GM19099 (cell line): ENCODE results near the gene ZFYVE9.

Experiments used
- POLR2A ChIP-seq: IDR thresholded peaks from 3 replicates; pipeline ENCODE4 v1.6.1; 2011; ENCODE audit warnings: low read depth; ENCODE audit not compliant: insufficient read length; ENCODE audit errors: extremely low read depth

The ZFYVE9 gene

GRCh38 chr1:52204696-52205095 lies 62.8 kb downstream of the ZFYVE9 start:
- no peak for TF ChIP-seq POLR2A

- TF ChIP-seq POLR2A: no peak
These were observed 67.5 kb downstream of the ZFYVE9 start for GRCh38 chr1:52209429-52209828.

GRCh38 chr1:52210044-52210443 lies 68.2 kb downstream of the ZFYVE9 start:
- no peak for TF ChIP-seq POLR2A

- TF ChIP-seq POLR2A: no peak
These were observed 75.1 kb downstream of the ZFYVE9 start for GRCh38 chr1:52216907-52217458.

- no peak for TF ChIP-seq POLR2A
These were observed 83.3 kb downstream of the ZFYVE9 start for GRCh38 chr1:52225174-52225573.

GRCh38 chr1:52229494-52229893 lies 87.6 kb downstream of the ZFYVE9 start:
- TF ChIP-seq POLR2A: no peak

GRCh38 chr1:52233463-52233862 lies 91.6 kb downstream of the ZFYVE9 start:
- no peak for TF ChIP-seq POLR2A

GRCh38 chr1:52234014-52234413 lies 92.1 kb downstream of the ZFYVE9 start:
- no peak for TF ChIP-seq POLR2A

GRCh38 chr1:52234708-52235107 lies 92.8 kb downstream of the ZFYVE9 start:
- no peak for TF ChIP-seq POLR2A

GRCh38 chr1:52235646-52236045 lies 93.8 kb downstream of the ZFYVE9 start:
- no peak for TF ChIP-seq POLR2A

GRCh38 chr1:52237430-52237829 lies 95.5 kb downstream of the ZFYVE9 start:
- no peak for TF ChIP-seq POLR2A

- no peak for TF ChIP-seq POLR2A
These were observed 96.6 kb downstream of the ZFYVE9 start for GRCh38 chr1:52238474-52238873.

GRCh38 chr1:52238887-52239707 lies 97.2 kb downstream of the ZFYVE9 start:
- no peak for TF ChIP-seq POLR2A

GRCh38 chr1:52239708-52240001 lies 97.8 kb downstream of the ZFYVE9 start:
- TF ChIP-seq POLR2A: no peak

- no peak for TF ChIP-seq POLR2A
These were observed 98.8 kb downstream of the ZFYVE9 start for GRCh38 chr1:52240592-52241210.
